COLO668 (cell line): ENCODE data around the gene SPHK2.
"Not testable (repeated sequence)": the region's sequence is repeated elsewhere in the genome, so short reads cannot be mapped to it uniquely, and the experiment has no call there.

Experiments used
- DNase-seq: peaks from one replicate; lab custom pipeline; 2025; ENCODE audit not compliant: unreplicated experiment; lab: John Stamatoyannopoulos, UW

Gene SPHK2

GRCh38 chr19:48624067-48624594 lies 4.8 kb downstream of the SPHK2 start:
- DNase-seq: peak; percentile 99

DNA sequence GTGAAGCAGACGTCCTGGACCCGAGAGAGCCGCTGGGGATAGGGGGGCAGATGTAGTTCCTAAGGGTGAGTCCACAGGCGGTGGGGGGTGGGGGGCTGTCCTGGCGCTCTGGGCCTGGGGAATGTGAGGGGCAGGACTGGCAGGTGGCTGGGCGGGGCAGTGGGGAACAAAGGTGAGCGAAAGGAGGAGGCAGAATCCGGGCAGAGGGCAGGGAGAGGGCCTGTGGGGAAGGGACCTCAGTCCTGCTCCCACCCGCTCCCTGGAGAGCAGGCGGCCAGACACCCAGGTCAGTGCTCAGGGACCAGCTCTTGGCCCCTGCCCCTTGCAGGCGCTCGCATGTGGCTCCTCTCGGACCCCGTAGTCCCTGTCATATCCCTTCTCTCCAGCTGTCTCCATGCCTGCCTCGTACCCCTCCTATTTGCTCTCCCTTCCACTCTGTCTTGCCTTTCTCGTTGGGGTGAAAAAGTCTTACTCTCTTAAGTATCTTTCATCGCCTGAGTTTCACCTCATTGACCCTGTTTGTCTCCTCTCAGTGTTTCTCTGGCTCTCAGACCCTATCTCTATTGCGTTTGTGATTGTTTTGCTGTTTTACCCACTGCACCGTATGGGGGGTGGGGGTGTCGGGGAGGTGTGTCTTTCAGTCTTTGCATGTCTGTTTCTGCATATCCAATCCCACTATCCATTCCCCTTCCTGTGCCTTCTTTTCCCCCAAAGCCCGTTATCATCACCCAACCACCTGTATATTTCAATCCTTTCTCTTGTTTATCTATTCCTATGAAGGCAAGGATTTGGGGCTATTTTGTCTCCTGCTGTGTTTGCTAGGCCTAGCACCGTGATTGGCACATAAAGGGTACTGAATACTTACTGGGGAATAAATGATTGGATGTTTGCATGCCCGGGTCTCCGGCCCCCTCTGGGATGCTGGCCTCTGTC lies 5.8 kb downstream of the SPHK2 start:
- peak; percentile 47 for DNase-seq

DNA sequence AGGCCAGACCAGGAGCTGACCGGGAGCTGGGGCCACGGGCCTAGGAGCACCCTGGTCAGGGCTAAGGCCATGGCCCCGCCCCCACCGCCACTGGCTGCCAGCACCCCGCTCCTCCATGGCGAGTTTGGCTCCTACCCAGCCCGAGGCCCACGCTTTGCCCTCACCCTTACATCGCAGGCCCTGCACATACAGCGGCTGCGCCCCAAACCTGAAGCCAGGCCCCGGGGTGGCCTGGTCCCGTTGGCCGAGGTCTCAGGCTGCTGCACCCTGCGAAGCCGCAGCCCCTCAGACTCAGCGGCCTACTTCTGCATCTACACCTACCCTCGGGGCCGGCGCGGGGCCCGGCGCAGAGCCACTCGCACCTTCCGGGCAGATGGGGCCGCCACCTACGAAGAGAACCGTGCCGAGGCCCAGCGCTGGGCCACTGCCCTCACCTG lies 6.6 kb downstream of the SPHK2 start:
- DNase-seq: no peak

- DNase-seq: peak; percentile 26
These were observed 8.0 kb downstream of the SPHK2 start for GRCh38 chr19:48627201-48627864.

GRCh38 chr19:48627865-48628314 lies 8.6 kb downstream of the SPHK2 start:
- DNase-seq: no peak

DNA sequence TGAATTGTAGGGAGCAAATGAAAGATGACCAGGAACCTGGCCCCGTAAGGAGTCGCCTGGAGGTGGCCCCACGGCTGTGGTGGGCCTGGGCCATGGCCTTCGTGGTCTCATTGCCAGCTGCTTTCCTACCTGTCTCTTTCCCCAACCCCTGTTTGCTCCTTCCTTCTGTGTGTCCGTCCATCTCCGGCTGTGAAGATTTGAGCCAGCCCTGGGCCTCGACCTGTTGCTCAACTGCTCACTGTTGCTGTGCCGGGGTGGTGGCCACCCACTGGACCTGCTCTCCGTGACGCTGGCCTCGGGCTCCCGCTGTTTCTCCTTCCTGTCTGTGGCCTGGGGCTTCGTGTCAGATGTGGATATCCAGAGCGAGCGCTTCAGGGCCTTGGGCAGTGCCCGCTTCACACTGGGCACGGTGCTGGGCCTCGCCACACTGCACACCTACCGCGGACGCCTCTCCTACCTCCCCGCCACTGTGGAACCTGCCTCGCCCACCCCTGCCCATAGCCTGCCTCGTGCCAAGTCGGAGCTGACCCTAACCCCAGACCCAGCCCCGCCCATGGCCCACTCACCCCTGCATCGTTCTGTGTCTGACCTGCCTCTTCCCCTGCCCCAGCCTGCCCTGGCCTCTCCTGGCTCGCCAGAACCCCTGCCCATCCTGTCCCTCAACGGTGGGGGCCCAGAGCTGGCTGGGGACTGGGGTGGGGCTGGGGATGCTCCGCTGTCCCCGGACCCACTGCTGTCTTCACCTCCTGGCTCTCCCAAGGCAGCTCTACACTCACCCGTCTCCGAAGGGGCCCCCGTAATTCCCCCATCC lies 9.4 kb downstream of the SPHK2 start:
- no peak for DNase-seq

GRCh38 chr19:48629297-48629598 lies 9.9 kb downstream of the SPHK2 start:
- DNase-seq: no peak

GRCh38 chr19:48629599-48630295 lies 10.4 kb downstream of the SPHK2 start:
- DNase-seq: peak; percentile 11

DNA sequence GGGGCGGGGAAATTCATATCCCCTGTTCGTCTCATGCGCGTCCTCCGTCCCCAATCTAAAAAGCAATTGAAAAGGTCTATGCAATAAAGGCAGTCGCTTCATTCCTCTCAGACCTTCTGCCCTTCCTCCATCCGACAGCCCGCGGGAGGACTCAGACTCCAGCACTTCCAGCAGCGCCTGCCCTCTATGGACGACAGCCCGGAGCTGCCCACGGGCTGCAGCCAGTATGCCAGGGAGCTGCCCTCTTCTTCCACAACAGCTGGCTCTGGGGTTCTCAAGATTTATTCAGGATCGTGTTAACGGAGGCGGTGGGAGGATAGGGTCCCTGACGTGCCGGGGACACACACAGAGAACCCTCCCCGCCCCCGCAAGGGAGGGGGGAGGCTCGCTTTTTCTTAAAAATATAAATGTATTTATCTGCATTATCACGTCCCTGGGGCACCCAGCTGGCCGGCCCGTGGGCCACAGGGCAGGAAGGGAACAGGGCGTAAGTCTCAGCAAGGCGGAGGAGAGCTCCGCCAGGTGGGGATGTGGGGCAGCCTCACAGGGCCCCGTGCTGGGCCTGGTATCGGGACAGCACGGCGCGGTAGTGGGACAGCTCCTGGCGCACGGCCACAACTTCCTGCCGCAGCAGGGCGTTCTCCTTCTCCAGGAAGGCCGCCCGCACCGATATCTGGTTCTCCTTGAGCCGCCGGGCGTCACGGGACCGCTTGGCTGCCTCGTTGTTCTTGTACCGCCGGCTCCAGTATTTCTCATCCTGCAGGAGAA lies 11.2 kb downstream of the SPHK2 start:
- DNase-seq: no peak

- peak; percentile 10 for DNase-seq
These were observed 11.9 kb downstream of the SPHK2 start for GRCh38 chr19:48631225-48631624.

DNA sequence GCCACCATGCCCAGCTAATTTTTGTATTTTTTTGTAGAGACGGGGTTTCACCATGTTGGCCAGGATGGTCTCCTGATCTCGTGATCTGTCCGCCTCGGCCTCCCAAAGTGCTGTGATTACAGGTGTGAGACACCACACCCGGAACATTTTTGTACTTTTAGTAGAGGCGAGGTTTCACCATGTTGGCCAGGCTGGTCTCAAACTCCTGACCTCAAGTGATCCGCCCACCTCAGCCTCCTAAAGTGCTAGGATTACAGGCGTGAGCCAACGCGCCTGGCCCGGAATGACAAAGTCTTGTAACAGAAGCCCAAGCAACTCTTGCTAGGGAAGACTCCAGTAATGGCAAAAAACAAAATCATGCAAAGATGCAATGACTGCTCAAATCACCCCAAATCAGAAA lies 13.0 kb downstream of the SPHK2 start:
- DNase-seq: not testable (repeated sequence)

DNA sequence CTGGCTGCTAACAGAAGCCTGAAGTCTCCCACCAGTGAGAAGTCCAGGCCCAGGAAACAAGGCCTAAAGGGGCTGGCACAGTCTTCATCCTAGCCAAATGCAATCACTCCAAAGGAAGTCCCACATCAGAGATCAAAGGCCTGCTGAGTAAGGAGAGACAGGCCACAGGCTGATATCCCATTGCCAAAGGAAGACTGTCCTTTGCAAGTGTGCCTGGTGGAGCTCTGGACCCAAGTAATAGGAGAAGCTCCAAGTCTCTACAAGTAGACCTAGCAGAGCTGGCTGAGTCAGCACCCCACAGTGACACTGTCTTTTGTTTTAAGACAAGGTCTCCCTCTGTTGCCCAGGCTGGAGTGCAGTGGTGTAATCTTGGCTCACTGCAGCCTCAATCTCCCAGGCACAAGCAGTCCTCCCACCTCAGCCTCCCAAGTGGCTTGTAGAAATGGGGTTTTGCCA lies 13.4 kb downstream of the SPHK2 start:
- no peak for DNase-seq

DNA sequence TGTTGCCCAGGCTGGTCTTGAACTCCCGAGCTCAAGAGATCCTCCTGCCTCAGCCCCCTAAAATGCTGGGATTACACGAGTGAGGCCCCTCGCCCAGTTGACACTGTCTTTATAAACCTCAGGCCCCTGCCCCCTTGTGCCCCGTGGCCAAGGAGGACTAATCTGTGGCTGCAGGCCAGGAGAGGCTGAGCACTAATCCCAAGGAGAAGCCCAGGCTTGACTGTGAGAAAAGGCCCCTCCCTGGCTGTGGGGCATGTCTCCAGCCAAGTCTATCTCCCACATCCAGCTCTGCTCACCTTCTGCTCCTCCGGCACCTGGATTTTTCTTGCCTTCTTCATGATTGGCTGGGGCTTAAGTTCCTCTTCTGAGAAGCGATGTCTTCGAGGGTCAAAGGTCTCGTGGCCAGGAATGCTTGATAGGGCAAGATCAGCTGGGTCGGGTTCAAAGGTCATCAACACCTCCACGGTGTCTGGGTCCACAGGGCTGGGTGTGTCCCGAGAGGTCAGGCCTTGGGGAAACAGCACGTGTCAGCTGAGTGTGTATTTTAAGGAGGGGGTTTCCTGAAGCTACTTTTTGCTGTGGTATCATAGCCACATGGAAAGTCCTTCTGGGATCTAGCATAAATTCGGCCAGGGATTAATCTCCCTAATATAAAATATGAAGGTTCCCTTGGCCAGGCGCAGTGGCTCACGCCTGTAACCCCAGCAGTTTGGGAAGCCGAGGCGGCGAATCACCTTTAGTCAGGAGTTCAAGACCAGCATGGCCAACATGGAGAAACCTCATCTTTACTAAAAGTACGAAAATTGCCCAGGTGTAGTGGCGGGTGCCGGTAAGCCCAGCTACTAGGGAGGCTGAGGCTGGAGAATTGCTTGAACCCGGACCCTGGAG lies 14.1 kb downstream of the SPHK2 start:
- DNase-seq: no peak

DNA sequence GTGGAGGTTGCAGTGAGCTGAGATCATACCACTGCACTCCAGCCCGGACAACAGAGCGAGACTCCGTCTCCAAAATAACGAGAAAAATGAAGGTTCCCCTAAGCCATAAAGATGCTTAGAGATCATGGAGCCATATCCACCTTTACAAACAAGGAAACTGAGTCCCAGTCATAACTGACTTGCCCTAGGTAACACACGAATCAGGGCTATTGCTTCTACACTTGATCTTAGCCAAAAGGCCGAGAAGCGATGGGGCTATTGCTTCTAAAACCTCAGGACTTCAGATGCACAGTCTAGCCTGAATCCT lies 14.7 kb downstream of the SPHK2 start:
- DNase-seq: no peak

GRCh38 chr19:48634424-48635262 lies 15.3 kb downstream of the SPHK2 start:
- DNase-seq: peak; percentile 98

GRCh38 chr19:48635263-48635965 lies 16.1 kb downstream of the SPHK2 start:
- peak; percentile 83 for DNase-seq
